ENCODE measurements around the gene CDNF.
A peak's percentile ranks its signal among the peaks of the same experiment; 100 is the strongest.
"Not testable (repeated sequence)": the region's sequence is repeated elsewhere in the genome, so short reads cannot be mapped to it uniquely, and the experiment has no call there.

Gene CDNF

DNA sequence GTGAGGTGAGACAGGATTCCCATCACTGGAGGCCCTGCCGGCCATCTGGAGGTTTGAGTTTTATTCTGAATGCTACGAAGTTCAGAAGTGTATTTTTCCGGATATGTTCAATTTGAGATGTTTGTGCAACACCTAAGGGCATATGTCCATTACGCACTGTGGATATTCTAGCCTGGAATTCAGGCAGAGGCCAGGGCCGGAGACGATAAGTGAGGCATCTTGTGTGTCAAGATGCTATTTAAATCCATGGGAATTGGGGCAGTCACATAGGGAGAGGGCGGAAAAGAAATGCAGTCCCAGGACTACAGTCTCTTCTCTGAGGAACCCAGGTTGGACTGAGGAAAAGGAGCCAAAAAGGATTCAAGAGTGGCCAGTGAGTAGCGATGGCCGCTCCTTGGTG is 38.9 kb upstream of the CDNF start:
- peak overlapping the region; percentile 92 for H3K27ac ChIP-seq
- TF ChIP-seq, protein P1, sequence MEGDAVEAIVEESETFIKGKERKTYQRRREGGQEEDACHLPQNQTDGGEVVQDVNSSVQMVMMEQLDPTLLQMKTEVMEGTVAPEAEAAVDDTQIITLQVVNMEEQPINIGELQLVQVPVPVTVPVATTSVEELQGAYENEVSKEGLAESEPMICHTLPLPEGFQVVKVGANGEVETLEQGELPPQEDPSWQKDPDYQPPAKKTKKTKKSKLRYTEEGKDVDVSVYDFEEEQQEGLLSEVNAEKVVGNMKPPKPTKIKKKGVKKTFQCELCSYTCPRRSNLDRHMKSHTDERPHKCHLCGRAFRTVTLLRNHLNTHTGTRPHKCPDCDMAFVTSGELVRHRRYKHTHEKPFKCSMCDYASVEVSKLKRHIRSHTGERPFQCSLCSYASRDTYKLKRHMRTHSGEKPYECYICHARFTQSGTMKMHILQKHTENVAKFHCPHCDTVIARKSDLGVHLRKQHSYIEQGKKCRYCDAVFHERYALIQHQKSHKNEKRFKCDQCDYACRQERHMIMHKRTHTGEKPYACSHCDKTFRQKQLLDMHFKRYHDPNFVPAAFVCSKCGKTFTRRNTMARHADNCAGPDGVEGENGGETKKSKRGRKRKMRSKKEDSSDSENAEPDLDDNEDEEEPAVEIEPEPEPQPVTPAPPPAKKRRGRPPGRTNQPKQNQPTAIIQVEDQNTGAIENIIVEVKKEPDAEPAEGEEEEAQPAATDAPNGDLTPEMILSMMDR (conservative IDR thresholded peaks at IDR 0.05): no peak

DNA sequence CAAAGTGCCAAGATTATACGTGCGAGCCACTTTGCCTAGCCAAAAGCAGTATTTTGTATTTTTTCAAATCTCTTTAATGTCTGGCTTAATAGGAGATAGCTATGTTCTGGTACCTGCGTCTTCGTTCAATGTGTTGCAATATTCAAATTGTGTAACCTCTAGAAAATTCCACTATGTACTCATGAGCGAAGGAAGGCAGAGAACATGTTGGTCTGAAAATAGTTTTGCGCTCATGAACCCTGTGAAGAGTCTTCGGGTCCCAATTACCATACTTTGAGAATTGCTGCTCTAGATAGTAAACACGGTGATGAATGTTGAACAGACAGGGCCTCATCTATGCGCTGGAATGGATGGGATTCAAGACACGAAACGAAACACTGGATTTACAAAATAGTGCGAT is 38.1 kb upstream of the CDNF start:
- H3K27ac ChIP-seq: no peak overlapping the region
- TF ChIP-seq, protein P1 (conservative IDR thresholded peaks at IDR 0.05): no peak

DNA sequence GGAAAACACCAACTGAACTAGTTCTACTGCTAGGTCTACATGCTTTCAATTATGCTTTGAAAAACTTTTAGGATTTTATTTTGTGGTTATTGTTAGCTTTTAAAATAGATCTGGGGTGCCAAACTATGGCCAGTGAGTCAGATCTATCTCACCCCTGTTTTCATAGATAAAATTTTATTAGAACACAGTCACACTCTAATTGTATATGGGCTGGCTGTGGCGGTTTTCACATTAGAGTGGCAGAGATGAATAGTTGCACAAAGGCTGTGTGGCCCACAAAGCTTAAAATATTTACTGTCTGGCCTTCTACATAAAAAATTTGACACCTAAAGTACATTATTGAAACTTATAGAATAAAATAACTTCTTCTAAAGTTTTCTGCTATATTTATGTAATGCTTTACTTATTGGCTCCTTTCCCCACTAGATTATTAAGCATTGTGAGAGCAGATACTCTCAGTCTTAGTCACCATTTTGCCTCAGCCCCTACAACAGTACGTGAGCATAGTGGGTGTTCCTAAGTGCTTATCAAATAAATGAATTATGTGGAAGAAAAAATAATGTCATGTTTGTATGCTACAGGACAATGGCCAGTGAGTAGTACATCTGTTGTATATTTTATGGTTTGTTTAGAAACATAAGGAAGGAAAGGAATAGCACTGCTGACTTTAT is 35.4 kb upstream of the CDNF start:
- TF ChIP-seq, protein P1 (conservative IDR thresholded peaks at IDR 0.05): no peak

DNA sequence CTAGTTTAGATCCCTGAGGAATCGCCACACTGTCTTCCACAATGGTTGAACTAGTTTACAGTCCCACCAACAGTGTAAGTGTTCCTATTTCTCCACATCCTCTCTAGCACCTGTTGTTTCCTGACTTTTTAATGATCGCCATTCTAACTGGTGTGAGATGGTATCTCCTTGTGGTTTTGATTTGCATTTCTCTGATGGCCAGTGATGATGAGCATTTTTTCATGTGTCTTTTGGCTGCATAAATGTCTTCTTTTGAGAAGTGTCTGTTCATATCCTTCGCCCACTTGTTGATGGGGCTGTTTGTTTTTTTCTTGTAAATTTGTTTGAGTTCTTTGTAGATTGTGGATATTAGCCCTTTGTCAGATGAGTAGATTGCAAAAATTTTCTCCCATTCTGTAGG is 27.0 kb upstream of the CDNF start:
- not testable (repeated sequence) for H3K27ac ChIP-seq

More for the DNA sequence above, 35.4 kb upstream of the CDNF start:
- H3K27ac ChIP-seq: no peak overlapping the region

DNA sequence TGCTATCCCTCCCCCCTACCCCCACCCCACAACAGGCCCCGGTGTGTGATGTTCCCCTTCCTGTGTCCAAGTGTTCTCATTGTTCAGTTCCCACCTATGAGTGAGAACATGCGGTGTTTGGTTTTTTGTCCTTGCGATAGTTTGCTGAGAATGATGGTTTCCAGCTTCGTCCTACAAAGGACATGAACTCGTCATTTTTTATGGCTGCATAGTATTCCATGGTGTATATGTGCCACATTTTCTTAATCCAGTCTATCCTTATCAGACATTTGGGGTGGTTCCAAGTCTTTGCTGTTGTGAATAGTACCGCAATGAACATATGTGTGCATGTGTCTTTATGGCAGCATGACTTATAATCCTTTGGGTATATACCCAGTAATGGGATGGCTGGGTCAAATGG is 26.6 kb upstream of the CDNF start:
- H3K27ac ChIP-seq: not testable (repeated sequence)

DNA sequence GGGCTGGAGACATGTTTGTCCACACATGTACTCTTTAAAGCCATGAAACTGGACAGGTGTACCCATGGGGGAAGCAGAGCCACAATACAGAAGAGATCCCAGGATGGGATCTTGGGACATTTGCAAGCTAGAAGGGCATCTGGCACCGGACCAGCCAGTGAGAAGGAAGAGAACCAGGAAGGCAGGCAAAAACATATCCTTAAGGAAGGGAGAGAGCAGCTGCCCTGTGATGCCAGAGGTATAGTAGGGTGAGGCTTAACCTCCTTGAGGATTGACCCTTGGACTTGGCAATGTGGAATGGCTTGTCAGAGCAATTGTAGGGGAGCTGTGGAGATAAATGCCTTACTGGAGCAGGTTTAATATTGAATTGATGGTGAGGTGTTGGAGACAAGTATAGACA is 23.0 kb upstream of the CDNF start:
- TF ChIP-seq, protein P1 (conservative IDR thresholded peaks at IDR 0.05): no peak
- H3K27ac ChIP-seq: no peak overlapping the region

DNA sequence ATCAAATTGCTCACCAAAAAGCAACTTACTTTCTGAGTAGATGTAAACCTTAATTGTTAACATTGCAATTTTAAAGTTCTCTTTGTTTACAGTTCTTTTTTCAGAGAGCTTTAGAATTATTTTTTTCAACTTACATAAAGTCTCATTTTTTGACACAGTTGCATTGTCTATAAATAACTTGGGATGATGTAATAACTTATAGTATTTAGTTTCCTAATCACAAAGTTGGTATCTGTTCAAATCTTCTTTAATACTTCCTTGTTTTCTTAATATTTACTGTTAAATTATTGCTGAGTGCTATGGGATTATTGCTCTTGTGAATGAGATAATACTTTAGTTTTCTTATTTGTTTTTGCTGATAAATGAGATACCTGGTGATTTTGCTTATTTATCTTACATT is 21.9 kb upstream of the CDNF start:
- TF ChIP-seq, protein P1 (conservative IDR thresholded peaks at IDR 0.05): no peak
- no peak overlapping the region for H3K27ac ChIP-seq

DNA sequence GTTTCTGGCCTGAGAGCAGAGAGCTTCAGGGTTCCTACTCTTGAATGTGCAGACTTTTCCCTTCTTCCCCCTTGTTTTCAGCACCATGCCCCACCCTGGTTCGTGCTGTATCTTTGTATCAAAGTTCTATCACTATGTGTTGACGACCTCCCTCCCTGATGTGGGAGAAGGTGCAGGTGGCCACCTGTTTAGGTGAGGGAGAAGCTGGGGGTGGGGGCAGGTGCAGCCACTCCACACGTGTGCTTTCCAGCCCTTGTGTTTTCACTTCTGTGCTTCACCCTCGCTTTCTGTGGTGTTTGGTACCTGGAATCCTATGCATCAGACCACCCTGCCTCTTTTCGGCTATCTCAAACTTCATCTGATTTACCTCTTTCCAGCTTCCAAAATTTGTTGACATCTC is 21.2 kb upstream of the CDNF start:
- H3K27ac ChIP-seq: no peak overlapping the region
- TF ChIP-seq, protein P1 (conservative IDR thresholded peaks at IDR 0.05): no peak
